ENCODE data around the gene STAM2. TPM values are rescaled to one million over a fixed set of nuclear protein-coding genes. Genes with fewer than 3 reads are reported as not detected.
"Not testable (repeated sequence)": the region's sequence is repeated elsewhere in the genome, so short reads cannot be mapped to it uniquely, and the experiment has no call there.

The STAM2 gene
- total RNA-seq, 6 experiments from 2014 or later = 12.1 to 18.6 (median 14.2) TPM

- H3K4me3 ChIP-seq = no peak overlapping the region
- intact Hi-C loops (cut with DNase I) = no loop called here
- H3K27me3 ChIP-seq = no peaks in the 10 kb centered on the region
- no peaks in the 10 kb centered on the region for H3K9me3 ChIP-seq
- no peak overlapping the region for H3K27ac ChIP-seq
- 65% methylated on average over 2 of the region's 2 CpGs for WGBS (ENCODE audit: insufficient coverage, low coverage, low lambda C conversion rate, missing lambda C conversion rate)
- ATAC-seq (no peak), DNase-seq (no peak)
- H3K4me1 ChIP-seq = peaks cover 0 to 20% (median 5%) of the 10 kb centered on the region in 4 donors
- H3K36me3 ChIP-seq = no peaks in the 10 kb centered on the region
- no peak for TF ChIP-seq POLR2A (IDR thresholded peaks at IDR 0.05)
Observed at GRCh38 chr2:152173831-152174230, 1.7 kb downstream of the STAM2 start.

- H3K4me1 ChIP-seq = peaks cover 0 to 26% (median 5%) of the 10 kb centered on the region in 4 donors
- ATAC-seq; intact Hi-C loops (cut with DNase I): not testable (repeated sequence)
Observed at GRCh38 chr2:152172201-152172785, 3.3 kb downstream of the STAM2 start.

GRCh38 chr2:152171718-152172117 is 3.8 kb downstream of the STAM2 start:
- 26% methylated on average over 4 of the region's 4 CpGs for WGBS (ENCODE audit: insufficient coverage, low coverage, low lambda C conversion rate, missing lambda C conversion rate)
- peaks cover 0 to 29% (median 7%) of the 10 kb centered on the region in 4 donors for H3K4me1 ChIP-seq
- intact Hi-C loops (cut with DNase I) = no loop called here

More at GRCh38 chr2:152172201-152172785, 3.3 kb downstream of the STAM2 start:
- WGBS (ENCODE audit: insufficient coverage, low coverage, low lambda C conversion rate, missing lambda C conversion rate) = 78% methylated on average over 5 of the region's 5 CpGs
- not testable (repeated sequence) for H3K9me3 ChIP-seq, H3K27me3 ChIP-seq, H3K4me3 ChIP-seq, DNase-seq, H3K36me3 ChIP-seq
- H3K27ac ChIP-seq = peak overlapping the region in 1 of 3 donors; percentile 12

GRCh38 chr2:152169158-152169557 is 6.4 kb downstream of the STAM2 start:
- ATAC-seq = peak; percentile 33 to 62 (median 43)

More at GRCh38 chr2:152171718-152172117, 3.8 kb downstream of the STAM2 start:
- Histone ChIP-seq H3K27me3 (no peaks in the 10 kb centered on the region), H3K4me3 (no peak overlapping the region), H3K27ac (peak overlapping the region in 2 of 3 donors; percentile 12 to 17), H3K9me3 (no peaks in the 10 kb centered on the region), H3K36me3 (no peaks in the 10 kb centered on the region)
- ATAC-seq (no peak), DNase-seq (no peak)
- TF ChIP-seq CTCF (IDR thresholded peaks at IDR 0.05) = no peak
- TF ChIP-seq POLR2A (IDR thresholded peaks at IDR 0.05) = no peak

GRCh38 chr2:152167470-152167869 is 8.1 kb downstream of the STAM2 start:
- WGBS (ENCODE audit: insufficient coverage, low coverage, low lambda C conversion rate, missing lambda C conversion rate) = 50% methylated on average over 1 of the region's 1 CpG
- ATAC-seq = peak in 2 of 4 donors; percentile 18 to 20
- H3K27me3 ChIP-seq; intact Hi-C loops (cut with DNase I); H3K36me3 ChIP-seq; DNase-seq; H3K9me3 ChIP-seq; H3K27ac ChIP-seq; H3K4me3 ChIP-seq: not testable (repeated sequence)
- H3K4me1 ChIP-seq = peaks cover 0 to 16% (median 5%) of the 10 kb centered on the region in 4 donors

More at GRCh38 chr2:152169158-152169557, 6.4 kb downstream of the STAM2 start:
- Histone ChIP-seq H3K4me1 (peaks cover 0 to 23% (median 9%) of the 10 kb centered on the region in 4 donors), H3K27ac (peak overlapping the region in 2 of 3 donors; percentile 16 to 23)
- WGBS (ENCODE audit: insufficient coverage, low coverage, low lambda C conversion rate, missing lambda C conversion rate) = 38% methylated on average over 7 of the region's 7 CpGs
- H3K9me3 ChIP-seq; H3K36me3 ChIP-seq; intact Hi-C loops (cut with DNase I); H3K4me3 ChIP-seq; DNase-seq; H3K27me3 ChIP-seq: not testable (repeated sequence)

GRCh38 chr2:152167065-152167464 is 8.5 kb downstream of the STAM2 start:
- no peaks in the 10 kb centered on the region for H3K9me3 ChIP-seq
- H3K36me3 ChIP-seq = no peaks in the 10 kb centered on the region
- intact Hi-C loops (cut with DNase I) = no loop called here
- no peak overlapping the region for H3K4me3 ChIP-seq
- H3K27me3 ChIP-seq = no peaks in the 10 kb centered on the region
- peaks cover 0 to 16% (median 5%) of the 10 kb centered on the region in 4 donors for H3K4me1 ChIP-seq
- ATAC-seq (no peak), DNase-seq (no peak)
- WGBS (ENCODE audit: insufficient coverage, low coverage, low lambda C conversion rate, missing lambda C conversion rate) = 62% methylated on average over 2 of the region's 2 CpGs
- no peak overlapping the region for H3K27ac ChIP-seq
- TF ChIP-seq POLR2A (IDR thresholded peaks at IDR 0.05) = no peak
- no peak for TF ChIP-seq CTCF (IDR thresholded peaks at IDR 0.05)
